ENCODE data around the gene CCL28. TPM values are rescaled to one million over a fixed set of nuclear protein-coding genes. Genes with fewer than 3 reads are reported as not detected.

The CCL28 gene
- total RNA-seq, 1 experiment from 2014 or later: not detected

DNA sequence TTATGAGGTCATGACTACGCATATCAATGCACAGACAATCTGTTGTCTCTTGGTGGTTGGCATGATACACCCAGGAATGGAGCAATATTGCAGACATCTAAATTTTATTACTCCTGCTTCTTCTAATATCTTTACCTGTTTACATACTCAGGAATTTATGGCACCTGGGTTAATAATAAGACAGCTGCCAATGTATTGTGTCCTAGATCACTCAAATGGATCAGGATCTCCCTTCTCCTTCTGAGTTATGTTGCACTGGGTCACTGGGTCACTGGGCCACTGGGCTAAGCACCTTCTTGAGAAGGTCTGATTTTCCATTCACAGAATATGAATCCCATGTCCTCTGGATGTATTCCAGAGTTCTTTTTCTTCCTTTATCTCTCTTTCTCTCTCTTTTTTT is 41.8 kb downstream of the CCL28 start:
- Histone ChIP-seq H3K4ac (ENCODE audit: low read depth, low read length) (no peak overlapping the region), H2BK20ac (ENCODE audit: low read depth, low read length, poor library complexity, severe bottlenecking) (no peak overlapping the region), H3K18ac (ENCODE audit: insufficient read length, low read depth, low read length) (no peak overlapping the region), H3K56ac (ENCODE audit: insufficient read length, low read depth, low read length) (no peak overlapping the region), H2BK120ac (ENCODE audit: low read depth, low read length, poor library complexity, severe bottlenecking) (no peak overlapping the region), H3K79me2 (ENCODE audit: insufficient read depth, low read length) (no peaks in the 10 kb centered on the region), H2BK15ac (ENCODE audit: low read depth, low read length) (no peak overlapping the region), H4K91ac (ENCODE audit: insufficient read length, low read depth, low read length) (no peak overlapping the region), H3K4me1 (ENCODE audit: insufficient read depth, low read length) (no peaks in the 10 kb centered on the region), H3K14ac (ENCODE audit: insufficient read depth, low read length) (no peak overlapping the region), H2BK12ac (ENCODE audit: insufficient read length, low read depth, low read length) (no peak overlapping the region), H2BK5ac (ENCODE audit: insufficient read length, low read length) (no peak overlapping the region), H3K27ac (ENCODE audit: insufficient read length, low read depth, low read length) (no peak overlapping the region), H3K23me2 (ENCODE audit: insufficient read length, low read depth, low read length, poor library complexity, severe bottlenecking) (no peaks in the 10 kb centered on the region), H3K27me3 (ENCODE audit: insufficient read depth, low read length) (no peaks in the 10 kb centered on the region), H3T11ph (ENCODE audit: low read length) (no peak overlapping the region), H3K4me2 (ENCODE audit: insufficient read depth, insufficient read length, low read length) (no peak overlapping the region), H3K23ac (ENCODE audit: insufficient read length, low read depth, low read length) (no peak overlapping the region), H3K79me1 (ENCODE audit: insufficient read depth, low read depth, low read length, poor library complexity, severe bottlenecking) (no peaks in the 10 kb centered on the region), H2AFZ (ENCODE audit: low read length) (no peak overlapping the region), H3K9ac (ENCODE audit: extremely low read depth, insufficient read length, low read length) (no peak overlapping the region), H2AK5ac (ENCODE audit: insufficient read length, low read length) (no peak overlapping the region), H3K9me3 (ENCODE audit: control insufficient read depth, low read depth, low read length) (peaks cover 14% of the 10 kb centered on the region), H4K20me1 (ENCODE audit: control insufficient read depth, insufficient read depth, insufficient read length) (no peaks in the 10 kb centered on the region), H4K8ac (replicated peaks; ENCODE audit: insufficient read length, low read depth, low read length) (no peak overlapping the region), H4K5ac (ENCODE audit: insufficient read length, low read depth, low read length) (no peak overlapping the region)
- Mint-ChIP-seq H3K27me3 (ENCODE audit: low read depth) (no peaks in the 10 kb centered on the region; the same call in 1 of the 2 replicates), H3K4me3 (no peak overlapping the region), H3K27ac (no peak overlapping the region), H3K36me3 (ENCODE audit: insufficient read depth in 1 of 3, low read depth in 3 of 3) (peaks cover 8 to 14% (median 9%) of the 10 kb centered on the region in 3 experiments), H3K9me3 (peaks cover 31 to 43% of the 10 kb centered on the region in 2 experiments), H3K4me1 (no peaks in the 10 kb centered on the region)
- no CpG with 5 or more reads among the region's 1 CpG for WGBS (ENCODE audit: extremely low coverage, insufficient read length, low lambda C conversion rate)
- TF ChIP-seq, protein P1, sequence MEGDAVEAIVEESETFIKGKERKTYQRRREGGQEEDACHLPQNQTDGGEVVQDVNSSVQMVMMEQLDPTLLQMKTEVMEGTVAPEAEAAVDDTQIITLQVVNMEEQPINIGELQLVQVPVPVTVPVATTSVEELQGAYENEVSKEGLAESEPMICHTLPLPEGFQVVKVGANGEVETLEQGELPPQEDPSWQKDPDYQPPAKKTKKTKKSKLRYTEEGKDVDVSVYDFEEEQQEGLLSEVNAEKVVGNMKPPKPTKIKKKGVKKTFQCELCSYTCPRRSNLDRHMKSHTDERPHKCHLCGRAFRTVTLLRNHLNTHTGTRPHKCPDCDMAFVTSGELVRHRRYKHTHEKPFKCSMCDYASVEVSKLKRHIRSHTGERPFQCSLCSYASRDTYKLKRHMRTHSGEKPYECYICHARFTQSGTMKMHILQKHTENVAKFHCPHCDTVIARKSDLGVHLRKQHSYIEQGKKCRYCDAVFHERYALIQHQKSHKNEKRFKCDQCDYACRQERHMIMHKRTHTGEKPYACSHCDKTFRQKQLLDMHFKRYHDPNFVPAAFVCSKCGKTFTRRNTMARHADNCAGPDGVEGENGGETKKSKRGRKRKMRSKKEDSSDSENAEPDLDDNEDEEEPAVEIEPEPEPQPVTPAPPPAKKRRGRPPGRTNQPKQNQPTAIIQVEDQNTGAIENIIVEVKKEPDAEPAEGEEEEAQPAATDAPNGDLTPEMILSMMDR (conservative IDR thresholded peaks at IDR 0.05): no peak
- no peak for DNase-seq

All from H9 (cell line).